ENCODE measurements around the gene ADARB2. TPM values are rescaled to one million over a fixed set of nuclear protein-coding genes. Genes with fewer than 3 reads are reported as not detected.

The ADARB2 gene
- total and polyA plus RNA-seq, 2 experiments from 2014 or later: 1.6 to 3.1 TPM

GRCh38 chr10:1375346-1376170 lies 361.8 kb downstream of the ADARB2 start:
- no peak overlapping the region for H3K27ac ChIP-seq
- H3K4me3 ChIP-seq: no peak overlapping the region
- TF ChIP-seq CTCF (IDR thresholded peaks at IDR 0.05; ENCODE audit: low read depth, low read length): no peak
- H3K36me3 ChIP-seq: no peaks in the 10 kb centered on the region
- H3K9me3 ChIP-seq (ENCODE audit: low read depth): no peaks in the 10 kb centered on the region
- no peak for DNase-seq (ENCODE audit: low read depth in 1 of 2, low spot score in 1 of 2)
- H3K27me3 ChIP-seq: no peaks in the 10 kb centered on the region
- no peaks in the 10 kb centered on the region for H3K4me1 ChIP-seq (ENCODE audit: low read depth)

GRCh38 chr10:1374511-1375345 lies 362.6 kb downstream of the ADARB2 start:
- no peaks in the 10 kb centered on the region for H3K36me3 ChIP-seq
- no peaks in the 10 kb centered on the region for H3K4me1 ChIP-seq (ENCODE audit: low read depth)
- H3K27ac ChIP-seq: no peak overlapping the region
- no peaks in the 10 kb centered on the region for H3K9me3 ChIP-seq (ENCODE audit: low read depth)
- no peak overlapping the region for H3K4me3 ChIP-seq
- DNase-seq (ENCODE audit: low read depth in 1 of 2, low spot score in 1 of 2): no peak
- no peak for TF ChIP-seq CTCF (IDR thresholded peaks at IDR 0.05; ENCODE audit: low read depth, low read length)
- no peaks in the 10 kb centered on the region for H3K27me3 ChIP-seq

- Histone ChIP-seq H3K4me1 (ENCODE audit: low read depth) (no peaks in the 10 kb centered on the region), H3K27ac (no peak overlapping the region), H3K27me3 (no peaks in the 10 kb centered on the region), H3K9me3 (ENCODE audit: low read depth) (no peaks in the 10 kb centered on the region), H3K4me3 (no peak overlapping the region), H3K36me3 (no peaks in the 10 kb centered on the region)
- no peak for TF ChIP-seq CTCF (IDR thresholded peaks at IDR 0.05; ENCODE audit: low read depth, low read length)
- DNase-seq (ENCODE audit: low read depth in 1 of 2, low spot score in 1 of 2): no peak
Measured at GRCh38 chr10:1373287-1373686, 364.0 kb downstream of the ADARB2 start.

GRCh38 chr10:1372212-1372611 lies 365.1 kb downstream of the ADARB2 start:
- Histone ChIP-seq H3K9me3 (ENCODE audit: low read depth) (no peaks in the 10 kb centered on the region), H3K36me3 (no peaks in the 10 kb centered on the region), H3K4me3 (no peak overlapping the region), H3K27ac (no peak overlapping the region), H3K27me3 (no peaks in the 10 kb centered on the region), H3K4me1 (ENCODE audit: low read depth) (no peaks in the 10 kb centered on the region)
- DNase-seq (ENCODE audit: low read depth in 1 of 2, low spot score in 1 of 2): no peak
- no peak for TF ChIP-seq CTCF (IDR thresholded peaks at IDR 0.05; ENCODE audit: low read depth, low read length)

GRCh38 chr10:1370298-1370697 lies 367.0 kb downstream of the ADARB2 start:
- DNase-seq (ENCODE audit: low read depth in 1 of 2, low spot score in 1 of 2): no peak
- no peak for TF ChIP-seq CTCF (IDR thresholded peaks at IDR 0.05; ENCODE audit: low read depth, low read length)
- Histone ChIP-seq H3K27me3 (no peaks in the 10 kb centered on the region), H3K4me3 (no peak overlapping the region), H3K9me3 (ENCODE audit: low read depth) (no peaks in the 10 kb centered on the region), H3K4me1 (ENCODE audit: low read depth) (no peaks in the 10 kb centered on the region), H3K36me3 (no peaks in the 10 kb centered on the region), H3K27ac (no peak overlapping the region)
